OCI-LY7 (cell line): ENCODE data around the gene C6orf136.
A peak's percentile ranks its signal among the peaks of the same experiment; 100 is the strongest.

Experiments
- CTCF ChIP-seq: fragments of 200-600 bp; sonication (generic); conservative IDR thresholded peaks from 2 replicates; pipeline ENCODE4 v1.5.1; 2014; ENCODE audit warnings: mild to moderate bottlenecking, antibody characterized with exemption, low read length, moderate library complexity, mixed read lengths
- EZH2phosphoT487 ChIP-seq: fragments of 200-600 bp; sonication (generic); IDR thresholded peaks from 2 replicates; pipeline ENCODE4 v1.6.1; 2018; ENCODE audit warnings: low read depth, borderline replicate concordance, mild to moderate bottlenecking, mixed run types, antibody characterized with exemption, low read length, moderate library complexity, mixed read lengths

- TF ChIP-seq CTCF = peak; percentile 34
- TF ChIP-seq EZH2phosphoT487 = no peak
Measured at GRCh38 chr6:30670760-30671527, 24.0 kb downstream of the C6orf136 start.
